HG02870 (cell line): ENCODE results near the gene WT1.

Source experiments
- ATAC-seq: cut with Tn5 transposase; IDR thresholded peaks from one replicate; pipeline ENCODE4 v1.9.1; 2021; ENCODE audit warnings: mild to moderate bottlenecking, moderate library complexity; ENCODE audit not compliant: unreplicated experiment

Gene WT1

GRCh38 chr11:32425761-32426160 is 9.6 kb downstream of the WT1 start:
- no peak for ATAC-seq

- ATAC-seq: no peak
Measured at GRCh38 chr11:32422545-32422944, 12.8 kb downstream of the WT1 start.

GRCh38 chr11:32421992-32422391 is 13.3 kb downstream of the WT1 start:
- no peak for ATAC-seq

GRCh38 chr11:32420937-32421901 is 14.1 kb downstream of the WT1 start:
- ATAC-seq: peak; percentile 76

GRCh38 chr11:32420139-32420538 is 15.2 kb downstream of the WT1 start:
- no peak for ATAC-seq

GRCh38 chr11:32418836-32419235 is 16.5 kb downstream of the WT1 start:
- ATAC-seq: no peak

GRCh38 chr11:32417806-32418205 is 17.5 kb downstream of the WT1 start:
- ATAC-seq: no peak

- no peak for ATAC-seq
Measured at GRCh38 chr11:32416301-32416700, 19.0 kb downstream of the WT1 start.

GRCh38 chr11:32414925-32415324 is 20.4 kb downstream of the WT1 start:
- no peak for ATAC-seq

- ATAC-seq: no peak
Measured at GRCh38 chr11:32411942-32412615, 23.3 kb downstream of the WT1 start.

GRCh38 chr11:32405592-32405991 is 29.7 kb downstream of the WT1 start:
- ATAC-seq: no peak

GRCh38 chr11:32402836-32403235 is 32.5 kb downstream of the WT1 start:
- no peak for ATAC-seq

- no peak for ATAC-seq
Measured at GRCh38 chr11:32400670-32401369, 34.5 kb downstream of the WT1 start.

- ATAC-seq: no peak
Measured at GRCh38 chr11:32400196-32400595, 35.1 kb downstream of the WT1 start.

- ATAC-seq: no peak
Measured at GRCh38 chr11:32396991-32397390, 38.3 kb downstream of the WT1 start.

GRCh38 chr11:32396331-32396730 is 39.0 kb downstream of the WT1 start:
- ATAC-seq: peak; percentile 68

- ATAC-seq: no peak
Measured at GRCh38 chr11:32395127-32395526, 40.2 kb downstream of the WT1 start.

- no peak for ATAC-seq
Measured at GRCh38 chr11:32392840-32393239, 42.5 kb downstream of the WT1 start.

- ATAC-seq: no peak
Measured at GRCh38 chr11:32391956-32392553, 43.3 kb downstream of the WT1 start.

- ATAC-seq: no peak
Measured at GRCh38 chr11:32391479-32391878, 43.9 kb downstream of the WT1 start.

GRCh38 chr11:32390712-32391111 is 44.6 kb downstream of the WT1 start:
- no peak for ATAC-seq
